Kidney capillary endothelial cell (primary cell): Measurements from ENCODE around the gene TOX2.

Source experiments
- DNase-seq: peaks from one replicate; pipeline ENCODE4 v3.0.0-alpha.2; 2018; ENCODE audit warnings: low spot score

TOX2 gene

DNA sequence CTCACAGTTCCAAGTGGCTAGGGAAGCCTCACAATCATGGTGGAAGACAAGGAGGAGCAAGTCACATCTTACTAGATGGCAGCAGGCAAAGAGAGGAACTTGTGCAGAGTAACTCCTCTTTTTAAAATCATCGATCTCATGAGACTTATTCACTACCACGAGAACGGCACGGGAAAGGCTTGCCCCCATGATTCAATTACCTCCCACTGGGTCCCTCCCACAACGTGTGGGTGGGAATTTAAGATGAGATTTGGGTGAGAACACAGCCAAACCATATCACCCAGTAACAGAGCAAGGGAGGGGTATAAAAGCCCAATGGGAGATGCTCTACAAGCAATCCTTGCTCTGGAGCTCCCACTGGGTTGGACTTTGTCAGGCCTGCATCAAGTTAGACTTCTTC, 192.0 kb downstream of the TOX2 start:
- DNase-seq = no peak

GRCh38 chr20:44109951-44110361, 195.3 kb downstream of the TOX2 start:
- DNase-seq = no peak

- no peak for DNase-seq
Measured at GRCh38 chr20:44110816-44111568, 196.3 kb downstream of the TOX2 start.

GRCh38 chr20:44111712-44112335, 197.2 kb downstream of the TOX2 start:
- DNase-seq = no peak

- no peak for DNase-seq
Measured at GRCh38 chr20:44112456-44112855, 197.8 kb downstream of the TOX2 start.

- no peak for DNase-seq
Measured at GRCh38 chr20:44112889-44113617, 198.4 kb downstream of the TOX2 start.

DNA sequence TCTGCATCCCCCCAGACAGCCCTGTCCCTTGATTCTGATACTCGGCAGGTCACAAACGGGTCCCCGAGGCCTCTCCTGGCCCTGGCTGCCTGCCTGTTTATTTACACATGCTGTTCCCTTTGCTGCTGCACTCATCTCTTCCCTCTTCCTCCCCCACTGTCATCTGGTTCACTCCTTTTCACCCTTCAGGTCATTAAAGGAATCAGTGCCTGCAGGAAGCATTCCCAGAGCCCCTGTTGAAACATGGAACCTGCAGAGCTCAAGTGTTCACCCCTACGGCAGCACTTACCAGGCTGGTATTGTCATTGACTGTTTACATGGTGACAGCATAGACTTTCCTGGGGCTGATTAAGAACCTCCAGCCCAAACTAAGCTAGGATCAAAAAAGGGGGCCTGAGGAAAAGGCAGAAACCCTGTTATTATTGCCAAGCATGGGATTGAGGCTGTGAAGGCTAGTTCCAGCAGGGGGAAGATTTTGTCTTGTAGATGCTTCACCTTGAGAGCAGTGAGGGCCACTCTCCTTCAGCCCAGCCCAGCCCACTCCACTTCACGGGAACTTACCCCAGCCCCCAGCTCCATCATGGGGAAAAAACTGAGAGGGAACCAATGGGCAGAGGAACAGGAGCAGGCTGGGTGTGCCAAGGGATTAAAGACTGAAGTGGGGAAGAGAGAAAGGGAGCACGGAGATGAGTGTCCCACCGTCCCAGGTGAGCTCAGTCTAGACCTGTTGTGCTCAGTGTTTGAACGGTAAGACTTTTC, 199.1 kb downstream of the TOX2 start:
- DNase-seq = no peak

DNA sequence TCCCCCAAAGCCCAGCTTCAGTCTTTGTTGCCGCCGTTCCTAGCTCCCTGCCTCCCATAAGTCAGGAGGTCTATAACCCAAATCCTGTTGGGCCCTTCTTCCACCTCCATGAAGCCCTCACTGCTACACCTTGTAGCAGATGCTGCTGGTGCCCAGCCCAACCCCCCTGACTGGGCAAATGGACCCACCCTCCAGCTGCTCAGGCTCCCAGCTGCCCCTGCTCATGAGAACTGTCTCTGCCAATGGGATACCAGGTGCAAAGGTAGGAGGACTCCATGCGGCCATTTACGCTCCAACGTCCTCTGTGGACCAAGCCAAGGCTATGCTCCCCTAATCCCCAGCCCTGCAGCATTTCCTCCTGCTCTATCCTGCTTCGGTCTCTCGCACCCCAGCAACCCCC, 200.5 kb downstream of the TOX2 start:
- DNase-seq = no peak

GRCh38 chr20:44115762-44116644, 201.4 kb downstream of the TOX2 start:
- no peak for DNase-seq

DNA sequence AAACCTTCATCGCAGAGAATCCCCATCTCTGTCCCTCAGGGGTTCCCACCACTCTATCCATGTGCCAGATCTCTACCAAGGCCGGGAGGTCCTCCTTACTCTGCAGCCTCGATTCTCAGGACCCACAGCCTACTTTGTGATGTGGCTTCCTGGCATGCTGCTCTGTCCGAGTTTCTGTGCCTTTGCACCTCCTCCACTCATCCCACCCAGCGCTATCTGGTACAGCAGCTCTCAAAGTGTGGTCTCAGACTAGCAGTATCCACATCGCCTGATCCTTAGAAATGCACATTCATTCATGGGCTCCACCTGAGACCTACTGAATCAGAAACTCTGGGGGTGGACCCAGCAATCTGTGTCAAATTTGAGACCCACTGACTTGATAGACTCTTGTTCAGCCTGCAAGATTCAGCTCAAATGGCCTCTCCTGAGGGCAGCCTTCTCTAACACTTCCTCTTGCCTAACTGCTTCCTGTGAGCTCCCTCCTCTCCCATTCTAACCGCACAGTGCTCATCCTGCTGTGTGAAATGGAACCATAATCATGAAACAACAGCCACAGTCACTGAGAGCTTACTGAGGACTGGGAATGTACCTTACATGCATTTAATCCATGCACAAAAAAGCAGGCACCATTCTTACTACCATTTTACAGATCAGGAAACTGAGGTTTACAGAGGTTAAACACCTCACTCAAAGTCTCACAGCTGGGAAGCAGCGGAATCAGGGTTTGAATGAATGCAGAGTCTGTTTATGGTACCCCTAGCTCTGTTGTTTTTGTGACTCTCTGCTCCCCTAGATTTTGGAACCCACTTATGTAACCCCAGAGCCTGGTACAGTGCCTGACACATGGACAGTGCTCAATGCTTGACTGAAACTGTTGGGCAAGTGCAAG, 202.9 kb downstream of the TOX2 start:
- no peak for DNase-seq

DNA sequence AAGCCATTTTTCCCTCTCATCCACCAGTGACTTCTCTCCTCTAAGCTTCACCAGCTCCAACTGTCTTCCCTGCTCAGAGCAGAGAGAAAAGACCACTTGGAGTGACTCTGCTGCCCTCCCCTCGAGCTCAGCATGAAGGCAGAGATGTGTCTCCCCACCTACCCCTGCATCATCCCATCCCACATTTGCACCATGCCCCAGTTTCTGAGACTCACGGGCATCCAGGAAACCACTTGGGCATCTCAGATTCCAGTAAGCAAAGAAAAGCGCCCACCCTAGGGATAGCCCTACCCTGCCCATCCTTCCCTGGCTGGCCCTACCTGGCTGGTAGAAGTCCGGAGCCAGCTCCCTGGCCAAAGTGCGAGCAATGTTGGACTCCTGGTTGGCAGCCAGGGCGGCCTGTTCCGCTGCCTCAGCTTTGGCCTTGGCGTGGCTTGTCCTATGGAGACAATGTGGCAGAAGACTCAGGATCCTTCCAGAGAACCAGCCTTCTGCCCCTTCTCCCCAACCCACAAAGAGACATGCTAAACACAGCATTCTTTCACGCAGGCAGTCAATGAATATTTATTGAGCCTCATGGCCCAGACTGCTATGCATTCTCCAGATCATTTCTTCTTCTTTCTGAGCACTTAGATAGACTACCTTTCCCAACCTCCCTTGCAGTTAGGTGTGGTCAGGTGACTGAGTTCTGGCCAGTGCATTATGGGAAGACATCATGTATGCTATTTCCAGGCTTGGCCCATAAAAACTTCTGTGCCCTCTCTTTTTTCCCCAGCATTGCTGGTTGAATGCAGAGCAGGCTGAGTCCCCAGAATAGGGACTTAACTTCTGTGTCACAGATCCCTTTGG, 203.8 kb downstream of the TOX2 start:
- no peak for DNase-seq
